Tibial nerve (tissue), 4 donors: ENCODE data around the gene FRYL. TPM values are rescaled to one million over a fixed set of nuclear protein-coding genes. Genes with fewer than 3 reads are reported as not detected.

Experiments
- DNase-seq, 2 donors: peaks; one replicate each; pipeline ENCODE4 v3.0.0-alpha.2; 2019; ENCODE audit warnings: low spot score in 2 of 2
- H3K27ac ChIP-seq, 4 donors: fragments of 200-600 bp; sonication (generic) in 3 of 4; one replicate each; pipeline ENCODE4 v1.5.1; 2017 to 2019; ENCODE audit warnings: mild to moderate bottlenecking in 1 of 4
- H3K27me3 ChIP-seq, 2 donors: fragments of 200-600 bp; sonication (generic) in 1 of 2; one replicate each; pipeline versions ENCODE4 v1.5.1 to v1.6.0; 2017 to 2019
- H3K36me3 ChIP-seq, 3 donors: fragments of 200-600 bp; sonication (generic); one replicate each; pipeline ENCODE4 v1.5.1; 2018 to 2019
- H3K4me1 ChIP-seq, 4 donors: fragments of 200-600 bp; sonication (generic) in 3 of 4; one replicate each; pipeline ENCODE4 v1.5.1; 2017 to 2019
- H3K4me3 ChIP-seq, 4 donors: fragments of 200-600 bp; sonication (generic) in 3 of 4; one replicate each; pipeline ENCODE4 v1.5.1; 2017 to 2019; ENCODE audit warnings: mild to moderate bottlenecking in 1 of 4, moderate library complexity in 1 of 4
- H3K9me3 ChIP-seq, 4 donors: fragments of 200-600 bp; sonication (generic) in 3 of 4; one replicate each; pipeline ENCODE4 v1.5.1; 2017 to 2019
- CTCF ChIP-seq, 5 experiments: fragments of 200-600 bp in 3 of 5; fragments of 450-650 bp in 2 of 5; sonication (generic) in 3 of 5; IDR thresholded peaks; one replicate each; pipeline ENCODE4 v1.5.1; 2016 to 2019; ENCODE audit warnings: antibody characterized with exemption in 5 of 5, mild to moderate bottlenecking in 3 of 5, moderate library complexity in 2 of 5
- EP300 ChIP-seq, 2 donors: sonication (generic); formaldehyde crosslinking; IDR thresholded peaks; one replicate each; pipeline ENCODE4 v1.6.1; 2017; ENCODE audit warnings: antibody characterized with exemption in 2 of 2, mild to moderate bottlenecking in 1 of 2
- POLR2A ChIP-seq, 2 donors: fragments of 450-650 bp; IDR thresholded peaks; one replicate each; pipeline ENCODE4 v1.6.1; 2017; ENCODE audit warnings: antibody characterized with exemption in 2 of 2, mild to moderate bottlenecking in 2 of 2, moderate library complexity in 2 of 2
- WGBS, 2 donors: methylation state at CpG; one replicate each; pipeline ENCODE4 v1.1.5; 2018; 5-methylcytosine and 5-hydroxymethylcytosine counted together
- total RNA-seq, 4 donors: library from RNA; depleted of rRNA; stranded (reverse); fragments of >200 nt; gene quantifications; one replicate each; pipeline ENCODE4 v1.1.0, GENCODE V29; 2016

FRYL gene
- total RNA-seq, 4 donors from 2014 or later, result 88.3 to 122 (median 99.7) TPM

GRCh38 chr4:48564151-48564550 is 215.9 kb downstream of the FRYL start:
- Histone ChIP-seq H3K9me3 (no peaks in the 10 kb centered on the region), H3K27me3 (no peaks in the 10 kb centered on the region), H3K36me3 (peaks cover 0 to 92% (median 9%) of the 10 kb centered on the region in 3 donors), H3K4me3 (no peak overlapping the region), H3K27ac (no peak overlapping the region), H3K4me1 (no peaks in the 10 kb centered on the region)
- DNase-seq, result no peak
- no peak for TF ChIP-seq POLR2A (IDR thresholded peaks at IDR 0.05)
- no peak for TF ChIP-seq CTCF (IDR thresholded peaks at IDR 0.05)
- no peak for TF ChIP-seq EP300 (IDR thresholded peaks at IDR 0.05)
- WGBS, 2 donors, result 88 to 92% methylated on average over 3 of the region's 3 CpGs

GRCh38 chr4:48558819-48559218 is 221.3 kb downstream of the FRYL start:
- TF ChIP-seq EP300 (IDR thresholded peaks at IDR 0.05) (no peak), POLR2A (IDR thresholded peaks at IDR 0.05) (no peak), CTCF (IDR thresholded peaks at IDR 0.05) (no peak)

GRCh38 chr4:48558026-48558425 is 222.1 kb downstream of the FRYL start:
- TF ChIP-seq POLR2A (IDR thresholded peaks at IDR 0.05), result no peak
- TF ChIP-seq EP300 (IDR thresholded peaks at IDR 0.05), result no peak
- TF ChIP-seq CTCF (IDR thresholded peaks at IDR 0.05), result no peak

More at GRCh38 chr4:48558819-48559218, 221.3 kb downstream of the FRYL start:
- H3K27ac ChIP-seq, result no peak overlapping the region
- H3K4me1 ChIP-seq, result no peaks in the 10 kb centered on the region
- peaks cover 9 to 97% (median 26%) of the 10 kb centered on the region in 3 donors for H3K36me3 ChIP-seq
- H3K27me3 ChIP-seq, result no peaks in the 10 kb centered on the region
- H3K9me3 ChIP-seq, result no peaks in the 10 kb centered on the region
- H3K4me3 ChIP-seq, result no peak overlapping the region
- 89 to 95% methylated on average over 3 of the region's 3 CpGs for WGBS, 2 donors
- DNase-seq, result no peak

GRCh38 chr4:48557478-48557877 is 222.6 kb downstream of the FRYL start:
- H3K36me3 ChIP-seq, result peaks cover 9 to 98% (median 26%) of the 10 kb centered on the region in 3 donors
- DNase-seq, result no peak
- TF ChIP-seq POLR2A (IDR thresholded peaks at IDR 0.05) (no peak), CTCF (IDR thresholded peaks at IDR 0.05) (no peak), EP300 (IDR thresholded peaks at IDR 0.05) (no peak)
- H3K27me3 ChIP-seq, result no peaks in the 10 kb centered on the region
- no peaks in the 10 kb centered on the region for H3K4me1 ChIP-seq
- WGBS, 2 donors, result 88 to 92% methylated on average over 8 of the region's 8 CpGs
- H3K4me3 ChIP-seq, result no peak overlapping the region
- H3K27ac ChIP-seq, result no peak overlapping the region
- H3K9me3 ChIP-seq, result no peaks in the 10 kb centered on the region

More at GRCh38 chr4:48558026-48558425, 222.1 kb downstream of the FRYL start:
- DNase-seq, result no peak
- no peak overlapping the region for H3K4me3 ChIP-seq
- H3K27ac ChIP-seq, result no peak overlapping the region
- no peaks in the 10 kb centered on the region for H3K4me1 ChIP-seq
- 92 to 93% methylated on average over 1 of the region's 1 CpG for whole genome bisulfite sequencing, 2 donors
- peaks cover 9 to 97% (median 26%) of the 10 kb centered on the region in 3 donors for H3K36me3 ChIP-seq
- H3K9me3 ChIP-seq, result no peaks in the 10 kb centered on the region
- H3K27me3 ChIP-seq, result no peaks in the 10 kb centered on the region

GRCh38 chr4:48556268-48556667 is 223.8 kb downstream of the FRYL start:
- DNase-seq, result no peak
- TF ChIP-seq EP300 (IDR thresholded peaks at IDR 0.05) (no peak), CTCF (IDR thresholded peaks at IDR 0.05) (no peak), POLR2A (IDR thresholded peaks at IDR 0.05) (no peak)
- Histone ChIP-seq H3K27ac (no peak overlapping the region), H3K4me1 (no peaks in the 10 kb centered on the region), H3K27me3 (no peaks in the 10 kb centered on the region), H3K36me3 (peaks cover 9 to 98% (median 26%) of the 10 kb centered on the region in 3 donors), H3K4me3 (no peak overlapping the region), H3K9me3 (no peaks in the 10 kb centered on the region)
- WGBS, 2 donors, result 98% methylated on average over 2 of the region's 2 CpGs
